Gastrocnemius medialis (tissue), 4 donors: Measurements from ENCODE around the gene ASB13. TPM values are rescaled to one million over a fixed set of nuclear protein-coding genes. Genes with fewer than 3 reads are reported as not detected.

ENCODE experiments used
- ATAC-seq, 2 donors: fragments of 150-250 bp; one replicate each; pipeline ENCODE4 v1.9.1; 2016
- DNase-seq, 2 donors: peaks; one replicate each; pipeline ENCODE4 v3.0.0-alpha.2; 2019
- H3K27ac ChIP-seq, 4 donors: fragments of 200-600 bp; sonication (generic); 1 replicate in 1 of 4; 2 replicates in 3 of 4; pipeline ENCODE4 v1.5.1; 2016 to 2018; ENCODE audit warnings: mild to moderate bottlenecking in 2 of 4, moderate library complexity in 1 of 4
- H3K27me3 ChIP-seq, 3 donors: fragments of 200-600 bp; sonication (generic) in 2 of 3; 1 replicate in 1 of 3; 2 replicates in 2 of 3; pipeline versions ENCODE4 v1.5.1 to v1.6.0; 2016 to 2019; ENCODE audit warnings: mild to moderate bottlenecking in 1 of 3, moderate library complexity in 1 of 3
- H3K36me3 ChIP-seq, 2 donors: fragments of 200-600 bp; sonication (generic) in 1 of 2; one replicate each; pipeline ENCODE4 v1.5.1; 2017 to 2018
- H3K4me1 ChIP-seq, 2 donors: fragments of 200-600 bp; sonication (generic) in 1 of 2; one replicate each; pipeline ENCODE4 v1.5.1; 2016 to 2017; ENCODE audit warnings: mild to moderate bottlenecking in 2 of 2
- H3K4me3 ChIP-seq, 4 donors: fragments of 200-600 bp; sonication (generic) in 3 of 4; 1 replicate in 1 of 4; 2 replicates in 3 of 4; pipeline ENCODE4 v1.5.1; 2016 to 2019; ENCODE audit warnings: mild to moderate bottlenecking in 2 of 4
- H3K9me3 ChIP-seq, 3 donors: fragments of 200-600 bp; sonication (generic) in 2 of 3; 1 replicate in 1 of 3; 2 replicates in 2 of 3; pipeline ENCODE4 v1.5.1; 2016 to 2019
- CTCF ChIP-seq, 5 experiments: fragments of 450-650 bp in 3 of 5; fragments of 200-600 bp in 2 of 5; sonication (generic) in 2 of 5; IDR thresholded peaks in 4 of 5; conservative IDR thresholded peaks in 1 of 5; 1 replicate in 4 of 5; 2 replicates in 1 of 5; pipeline ENCODE4 v1.5.1; 2016 to 2019; ENCODE audit warnings: antibody characterized with exemption in 5 of 5, mild to moderate bottlenecking in 3 of 5, moderate library complexity in 3 of 5
- POLR2A ChIP-seq, 2 donors: fragments of 450-650 bp; IDR thresholded peaks; one replicate each; pipeline ENCODE4 v1.6.1; 2017; ENCODE audit warnings: antibody characterized with exemption in 2 of 2, mild to moderate bottlenecking in 2 of 2, moderate library complexity in 2 of 2
- in situ Hi-C, 4 donors: fragments of 200-750 bp; cut with MboI; loops; one replicate each; pipeline versions ENCODE4 v1.15.0 to v1.8.0; 2017; ENCODE audit warnings: low sequenced_read_pairs in 4 of 4
- intact Hi-C: fragments of 100-400 bp; cut with DNase I; formaldehyde crosslinking; loops from one replicate; pipeline ENCODE4 v1.15.1; 2023; ENCODE audit warnings: low total_unique reads
- total RNA-seq, 4 donors: library from RNA; depleted of rRNA; stranded (reverse); fragments of >200 nt; gene quantifications; one replicate each; pipeline versions ENCODE4 v1.1.0 to v1.2.3, GENCODE V29; 2016

Gene ASB13
- total RNA-seq, 4 donors from 2014 or later: 9.6 to 20.0 (median 14.9) TPM

GRCh38 chr10:5620223-5620721 lies 46.1 kb downstream of the ASB13 start:
- DNase-seq (no peak), ATAC-seq (no peak)
- TF ChIP-seq CTCF (IDR thresholded peaks at IDR 0.05 in 4 of 5, conservative IDR thresholded peaks at IDR 0.05 in 1 of 5) (no peak), POLR2A (IDR thresholded peaks at IDR 0.05) (no peak)
- Histone ChIP-seq H3K36me3 (no peaks in the 10 kb centered on the region), H3K4me1 (peaks cover 27 to 36% of the 10 kb centered on the region in 2 donors), H3K27me3 (no peaks in the 10 kb centered on the region), H3K4me3 (no peak overlapping the region), H3K9me3 (no peaks in the 10 kb centered on the region), H3K27ac (peak overlapping the region in 3 of 4 donors; percentile 24 to 47 (median 31))
- intact Hi-C loops: loop anchor here (5.0 kb wide), 1 partner anchor 88 kb away; no protein-coding TSS in a partner anchor
- in situ Hi-C loops: loop anchor here (5.0 to 25.0 kb wide), 4 partner anchors 85 to 783 kb away; partner anchors contain the start of gene AKR1E2 (in 1 of the 4)

- intact Hi-C loops: loop anchor here (5.0 kb wide), 1 partner anchor 87 kb away; no protein-coding TSS in a partner anchor
- H3K4me1 ChIP-seq: peaks cover 27 to 36% of the 10 kb centered on the region in 2 donors
- peak overlapping the region in 3 of 4 donors; percentile 24 to 47 (median 31) for H3K27ac ChIP-seq
These were observed 46.8 kb downstream of the ASB13 start for GRCh38 chr10:5619362-5620211.

GRCh38 chr10:5618829-5619228 lies 47.6 kb downstream of the ASB13 start:
- in situ Hi-C loops (loop anchor here in 1 of 4 donors (25.0 kb wide), 1 partner anchor 782 kb away; the partner anchor contains the start of gene AKR1E2), intact Hi-C loops (no loop called here)
- Histone ChIP-seq H3K4me1 (peaks cover 27 to 36% of the 10 kb centered on the region in 2 donors), H3K27me3 (no peaks in the 10 kb centered on the region), H3K27ac (peak overlapping the region in 2 of 4 donors; percentile 46 to 64), H3K36me3 (no peaks in the 10 kb centered on the region), H3K9me3 (no peaks in the 10 kb centered on the region), H3K4me3 (no peak overlapping the region)
- peak; percentile 40 to 49 for ATAC-seq
- DNase-seq: peak; percentile 45 to 76
- TF ChIP-seq POLR2A (IDR thresholded peaks at IDR 0.05) (no peak), CTCF (IDR thresholded peaks at IDR 0.05 in 4 of 5, conservative IDR thresholded peaks at IDR 0.05 in 1 of 5) (no peak)

More at GRCh38 chr10:5619362-5620211, 46.8 kb downstream of the ASB13 start:
- ATAC-seq: no peak
- H3K9me3 ChIP-seq: no peaks in the 10 kb centered on the region
- DNase-seq: no peak
- TF ChIP-seq CTCF (IDR thresholded peaks at IDR 0.05 in 4 of 5, conservative IDR thresholded peaks at IDR 0.05 in 1 of 5): no peak
- no peak for TF ChIP-seq POLR2A (IDR thresholded peaks at IDR 0.05)
- no peaks in the 10 kb centered on the region for H3K27me3 ChIP-seq
- in situ Hi-C loops: loop anchor here (5.0 to 25.0 kb wide), 4 partner anchors 85 to 782 kb away; partner anchors contain the start of gene AKR1E2 (in 1 of the 4)
- H3K4me3 ChIP-seq: no peak overlapping the region
- no peaks in the 10 kb centered on the region for H3K36me3 ChIP-seq

GRCh38 chr10:5618042-5618441 lies 48.4 kb downstream of the ASB13 start:
- in situ Hi-C loops (loop anchor here in 1 of 4 donors (25.0 kb wide), 1 partner anchor 781 kb away; the partner anchor contains the start of gene AKR1E2), intact Hi-C loops (no loop called here)
- Histone ChIP-seq H3K27me3 (no peaks in the 10 kb centered on the region), H3K4me1 (peaks cover 24 to 30% of the 10 kb centered on the region in 2 donors), H3K36me3 (no peaks in the 10 kb centered on the region), H3K9me3 (no peaks in the 10 kb centered on the region), H3K27ac (peak overlapping the region in 1 of 4 donors; percentile 64), H3K4me3 (no peak overlapping the region)
- DNase-seq (no peak), ATAC-seq (no peak)
- TF ChIP-seq POLR2A (IDR thresholded peaks at IDR 0.05): no peak
- TF ChIP-seq CTCF (IDR thresholded peaks at IDR 0.05 in 4 of 5, conservative IDR thresholded peaks at IDR 0.05 in 1 of 5): no peak
